Esophagus mucosa (tissue), 1 donor: ENCODE data around the gene VCL. TPM values are rescaled to one million over a fixed set of nuclear protein-coding genes. Genes with fewer than 3 reads are reported as not detected.
"Not testable (repeated sequence)": the region's sequence is repeated elsewhere in the genome, so short reads cannot be mapped to it uniquely, and the experiment has no call there.

Experiments used
- ATAC-seq: fragments of 200-7000 bp; cut with Tn5 transposase; one replicate; pipeline ENCODE4 v1.9.1; 2020
- total RNA-seq: library from RNA; stranded (reverse); gene quantifications from one replicate; pipeline ENCODE4 v1.2.4, GENCODE V29; 2023
- donor health status: DM: yes; HTN: yes; CAD: no.

The VCL gene
- total RNA-seq, 1 donor from 2014 or later, result 70.2 TPM

GRCh38 chr10:74113546-74113945 is 115.6 kb downstream of the VCL start:
- peak; percentile 67 for ATAC-seq

DNA sequence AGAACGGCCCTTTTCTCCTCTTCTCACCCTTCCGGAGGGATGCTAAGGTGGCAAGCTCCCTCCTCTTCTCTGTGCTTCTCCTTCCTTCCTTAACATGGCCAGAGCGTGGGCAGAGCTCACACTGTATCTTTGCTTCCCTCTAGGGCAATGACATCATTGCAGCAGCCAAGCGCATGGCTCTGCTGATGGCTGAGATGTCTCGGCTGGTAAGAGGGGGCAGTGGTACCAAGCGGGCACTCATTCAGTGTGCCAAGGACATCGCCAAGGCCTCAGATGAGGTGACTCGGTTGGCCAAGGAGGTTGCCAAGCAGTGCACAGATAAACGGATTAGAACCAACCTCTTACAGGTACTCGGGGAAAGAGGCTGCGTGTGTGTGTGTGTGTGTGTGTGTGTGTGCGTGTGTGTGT is 116.1 kb downstream of the VCL start:
- no peak for ATAC-seq

DNA sequence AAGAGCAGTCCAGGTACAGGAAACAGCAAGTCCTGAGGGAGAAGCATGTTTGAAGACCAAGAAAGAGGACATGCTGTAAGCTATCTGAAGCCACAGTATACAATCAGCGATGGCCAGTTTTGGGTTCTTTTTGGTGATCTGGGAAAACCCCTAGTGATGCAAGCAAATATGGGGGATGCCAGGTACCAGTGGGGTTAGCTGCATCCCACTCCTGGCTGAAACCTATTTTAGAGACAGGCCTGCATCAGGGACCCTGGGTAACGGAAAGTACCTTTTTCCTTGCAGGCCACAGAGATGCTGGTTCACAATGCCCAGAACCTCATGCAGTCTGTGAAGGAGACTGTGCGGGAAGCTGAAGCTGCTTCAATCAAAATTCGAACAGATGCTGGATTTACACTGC is 119.8 kb downstream of the VCL start:
- no peak for ATAC-seq

- ATAC-seq, result peak; percentile 78
These were observed 120.9 kb downstream of the VCL start for GRCh38 chr10:74118804-74119203.

DNA sequence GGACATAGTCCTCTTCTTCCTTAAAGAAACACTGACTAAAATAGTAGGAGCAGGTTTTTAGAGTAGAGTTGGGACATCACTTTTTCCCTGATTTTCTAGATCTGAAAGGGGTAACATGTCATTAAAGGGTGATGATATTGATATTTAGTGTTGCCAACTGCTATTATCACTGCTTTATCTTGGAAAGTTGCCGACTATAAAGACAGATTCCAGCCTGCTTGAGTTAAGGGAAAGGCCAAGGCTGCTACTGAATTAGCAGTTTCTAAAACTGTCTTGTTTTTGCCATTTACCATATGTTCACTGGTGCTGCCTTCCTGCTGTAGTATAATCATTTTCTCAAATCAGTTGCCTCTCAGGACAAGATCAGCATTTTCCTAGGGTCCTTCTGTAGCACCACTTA is 123.0 kb downstream of the VCL start:
- no peak for ATAC-seq

DNA sequence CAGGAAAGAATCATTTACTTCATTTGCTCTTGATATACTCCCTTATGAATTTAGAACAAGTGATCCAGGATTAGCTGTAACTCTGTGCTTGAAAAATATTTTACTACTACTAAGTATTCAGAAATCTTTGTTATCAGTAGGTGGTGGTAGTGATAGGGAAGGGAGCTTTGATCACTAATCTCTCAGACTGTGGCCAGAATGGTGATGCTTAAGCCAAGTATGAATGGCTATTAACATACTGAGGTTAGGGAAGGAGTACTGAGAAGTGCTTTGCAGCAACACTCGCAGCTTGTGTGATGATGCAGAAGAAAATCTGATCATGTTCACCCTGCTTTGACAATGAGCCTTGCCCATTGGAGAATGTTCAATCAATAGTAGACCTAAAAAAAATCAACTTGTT is 123.5 kb downstream of the VCL start:
- ATAC-seq, result no peak

GRCh38 chr10:74122060-74122459 is 124.1 kb downstream of the VCL start:
- ATAC-seq, result no peak

DNA sequence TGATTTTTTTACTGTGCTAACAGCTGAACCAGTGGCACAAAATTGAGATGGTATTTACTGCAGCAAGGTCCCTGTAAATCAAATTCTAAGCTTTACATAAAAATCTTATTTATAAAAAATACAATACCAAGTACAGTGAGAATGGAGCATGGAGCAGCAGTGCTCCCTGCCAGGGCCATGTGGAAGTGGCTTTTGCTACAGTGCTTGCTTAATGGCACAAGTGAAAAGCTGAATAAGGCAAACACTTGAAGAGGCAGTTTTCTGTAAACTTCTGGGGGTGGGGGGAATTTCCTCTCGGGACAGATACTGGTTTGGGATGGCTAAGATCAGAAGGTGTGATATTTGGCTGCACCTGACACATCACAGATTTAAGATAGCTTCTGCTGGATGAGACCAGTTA is 125.2 kb downstream of the VCL start:
- no peak for ATAC-seq

GRCh38 chr10:74133923-74134820 is 136.3 kb downstream of the VCL start:
- ATAC-seq, result no peak

- no peak for ATAC-seq
These were observed 137.5 kb downstream of the VCL start for GRCh38 chr10:74135452-74135851.

DNA sequence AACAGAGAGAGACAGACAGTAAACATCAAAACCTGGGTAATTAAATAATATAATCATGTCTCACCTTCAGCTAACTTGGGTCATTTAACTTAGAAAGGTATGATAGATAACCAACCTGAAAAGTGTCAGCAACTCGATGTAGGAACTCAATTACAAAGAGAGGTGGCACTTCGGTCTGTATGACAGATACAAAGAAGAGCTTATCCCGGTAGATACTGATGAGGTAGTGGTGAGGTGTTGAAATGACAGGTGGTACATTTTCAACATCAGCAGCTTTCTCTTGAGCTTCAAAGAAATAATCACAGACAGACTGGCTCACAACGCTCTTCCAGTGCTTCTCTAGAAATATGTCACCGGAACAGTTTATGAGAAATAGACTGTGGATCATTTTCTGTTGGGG is 140.1 kb downstream of the VCL start:
- ATAC-seq, result no peak

DNA sequence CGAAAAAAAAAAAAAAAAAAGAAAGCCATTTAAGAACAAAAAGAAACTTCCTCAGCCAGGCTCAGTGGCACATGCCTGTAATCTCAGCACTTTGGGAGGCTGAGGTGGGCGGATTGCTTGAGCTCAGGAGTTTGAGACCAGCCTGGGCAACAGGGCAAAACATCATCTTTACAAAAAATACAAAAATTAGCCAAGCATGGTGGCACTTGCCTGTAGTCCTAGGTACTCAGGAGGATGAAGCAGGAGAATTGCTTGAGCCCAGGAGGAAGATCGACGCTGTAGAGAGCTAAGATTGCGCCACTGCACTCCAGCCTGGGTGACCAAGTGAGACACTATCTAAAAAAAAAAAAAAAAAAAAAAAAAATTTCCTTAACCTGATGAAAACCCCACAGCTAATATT is 140.7 kb downstream of the VCL start:
- not testable (repeated sequence) for ATAC-seq

DNA sequence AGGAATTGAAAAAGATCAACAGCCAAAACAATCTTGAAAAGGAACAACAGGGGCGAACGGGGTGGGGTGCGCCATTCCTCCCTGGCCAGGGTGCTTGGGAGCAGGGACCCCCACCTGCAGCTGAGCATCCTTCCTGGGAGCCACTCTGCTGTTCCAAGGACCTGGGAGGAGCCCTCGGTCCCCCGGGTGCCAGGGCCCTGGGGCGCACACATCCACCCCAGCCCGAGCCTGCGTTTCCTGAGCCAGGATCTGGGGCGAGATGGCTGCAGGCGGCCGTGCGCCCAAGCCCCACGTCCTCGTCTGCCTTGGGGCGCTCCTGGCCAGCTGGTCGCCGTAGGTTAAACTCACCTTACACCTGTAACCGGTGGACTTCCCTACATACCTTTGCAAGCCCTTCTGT is 142.1 kb downstream of the VCL start:
- no peak for ATAC-seq

- no peak for ATAC-seq
These were observed 142.6 kb downstream of the VCL start for GRCh38 chr10:74140553-74140952.

- ATAC-seq, result no peak
These were observed 147.2 kb downstream of the VCL start for GRCh38 chr10:74145133-74145532.

DNA sequence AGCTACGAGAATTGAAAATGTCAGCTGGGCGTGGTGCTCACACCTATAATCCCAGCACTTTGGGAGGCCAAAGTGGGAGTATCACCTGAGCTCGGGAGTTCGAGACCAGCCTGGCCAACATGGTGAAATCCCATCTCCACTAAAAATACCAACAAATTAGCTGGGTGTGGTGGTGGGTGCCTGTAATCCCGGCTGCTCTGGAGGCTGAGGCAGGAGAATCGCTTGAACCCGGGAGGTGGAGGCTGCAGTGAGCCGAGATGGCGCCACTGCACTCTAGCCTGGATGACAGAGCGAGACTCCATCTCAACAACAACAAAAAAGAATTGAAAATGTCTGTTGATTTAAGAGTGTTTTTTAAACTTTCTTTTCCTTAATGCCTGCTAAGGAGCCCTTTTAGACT is 149.1 kb downstream of the VCL start:
- not testable (repeated sequence) for ATAC-seq

DNA sequence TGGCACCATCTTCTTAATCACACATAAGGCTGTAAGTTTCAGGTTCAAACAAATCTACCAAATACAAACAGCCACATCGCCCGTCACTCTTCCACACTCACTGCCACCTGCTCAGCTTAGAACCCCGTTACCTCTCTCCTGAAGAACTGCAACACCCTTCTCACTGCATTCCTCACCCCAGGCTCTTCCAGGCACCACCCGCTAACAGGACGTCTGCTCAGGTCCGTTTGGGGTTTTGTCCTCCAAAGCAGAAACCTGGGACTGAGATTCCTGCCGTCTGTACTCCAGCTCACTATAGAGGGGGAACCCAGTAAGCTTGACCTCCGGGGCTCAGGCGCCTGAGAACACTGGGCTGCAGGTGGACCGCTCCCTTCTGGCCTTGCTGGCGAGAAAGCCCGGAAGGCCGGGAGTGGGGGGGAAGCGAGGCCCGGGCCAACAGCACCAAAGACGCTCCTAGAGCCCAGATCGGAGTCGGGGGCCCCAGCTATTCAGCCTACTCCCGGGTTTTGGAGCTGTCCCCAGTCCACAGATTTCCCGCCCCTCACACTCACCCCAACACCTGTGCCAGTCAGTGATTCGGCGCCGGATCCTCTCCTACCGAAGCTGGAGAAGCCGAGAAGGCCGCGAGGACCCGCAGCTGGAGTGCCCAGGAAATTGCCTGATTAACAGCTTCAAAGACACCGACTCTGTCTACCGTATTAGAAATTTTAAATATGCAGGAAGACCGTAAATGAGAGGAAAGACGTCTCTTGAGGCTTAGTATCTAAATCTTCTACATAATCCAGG is 152.5 kb downstream of the VCL start, which contains the start of gene AP3M1:
TSS of gene AP3M1 (minus strand) at position 625 of the 786 bp plus-strand sequence. CDS start 12,449 bp downstream, outside the sequence.
- ATAC-seq, result peak; percentile 72

DNA sequence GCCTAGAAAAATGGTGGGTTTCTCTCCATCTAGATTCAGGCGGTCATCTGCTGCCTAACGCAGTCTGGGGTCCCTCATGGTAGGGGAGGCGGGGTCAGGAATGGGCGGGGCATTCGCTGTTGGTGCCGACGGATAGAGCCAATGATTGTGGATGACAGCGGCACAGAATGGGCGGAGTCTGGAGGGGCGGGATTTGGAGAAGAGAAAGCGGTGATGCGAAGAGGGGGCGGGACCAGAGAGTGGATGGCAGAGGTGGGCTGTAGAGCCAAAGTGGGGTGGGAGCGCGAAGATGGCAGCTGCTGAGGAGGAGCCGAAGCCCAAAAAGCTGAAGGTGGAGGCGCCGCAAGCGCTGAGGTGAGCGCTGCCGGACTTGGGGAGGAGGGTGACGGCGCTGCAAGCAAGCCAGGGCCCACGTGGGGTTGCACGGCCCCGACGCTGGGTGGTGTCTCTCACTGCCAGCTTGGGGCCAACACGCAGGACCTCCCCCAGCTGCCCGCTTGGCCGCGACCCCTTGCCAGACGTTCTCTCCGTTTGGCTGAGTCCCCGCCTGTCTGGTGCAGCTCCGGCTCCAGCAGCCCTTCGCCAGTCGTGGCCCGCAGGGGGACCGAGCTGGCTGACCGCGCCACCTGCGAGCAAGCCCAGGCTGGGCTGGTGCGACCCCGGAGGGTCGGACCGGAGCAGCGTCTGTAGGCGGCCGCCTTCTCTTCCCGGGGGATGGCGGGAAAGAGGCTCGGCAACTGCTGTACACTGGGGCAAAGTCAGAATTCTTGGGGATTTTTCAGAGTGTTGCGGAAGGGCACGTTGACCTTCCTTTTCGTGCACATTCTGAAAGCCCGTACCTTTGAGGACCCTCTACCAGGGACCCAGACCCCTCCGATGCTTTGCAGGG is 153.3 kb downstream of the VCL start, which contains the start of gene ADK:
TSS of gene ADK (plus strand) at position 232 of the 889 bp plus-strand sequence. CDS start at position 290, 58 bp downstream.
- ATAC-seq, result peak; percentile 98

DNA sequence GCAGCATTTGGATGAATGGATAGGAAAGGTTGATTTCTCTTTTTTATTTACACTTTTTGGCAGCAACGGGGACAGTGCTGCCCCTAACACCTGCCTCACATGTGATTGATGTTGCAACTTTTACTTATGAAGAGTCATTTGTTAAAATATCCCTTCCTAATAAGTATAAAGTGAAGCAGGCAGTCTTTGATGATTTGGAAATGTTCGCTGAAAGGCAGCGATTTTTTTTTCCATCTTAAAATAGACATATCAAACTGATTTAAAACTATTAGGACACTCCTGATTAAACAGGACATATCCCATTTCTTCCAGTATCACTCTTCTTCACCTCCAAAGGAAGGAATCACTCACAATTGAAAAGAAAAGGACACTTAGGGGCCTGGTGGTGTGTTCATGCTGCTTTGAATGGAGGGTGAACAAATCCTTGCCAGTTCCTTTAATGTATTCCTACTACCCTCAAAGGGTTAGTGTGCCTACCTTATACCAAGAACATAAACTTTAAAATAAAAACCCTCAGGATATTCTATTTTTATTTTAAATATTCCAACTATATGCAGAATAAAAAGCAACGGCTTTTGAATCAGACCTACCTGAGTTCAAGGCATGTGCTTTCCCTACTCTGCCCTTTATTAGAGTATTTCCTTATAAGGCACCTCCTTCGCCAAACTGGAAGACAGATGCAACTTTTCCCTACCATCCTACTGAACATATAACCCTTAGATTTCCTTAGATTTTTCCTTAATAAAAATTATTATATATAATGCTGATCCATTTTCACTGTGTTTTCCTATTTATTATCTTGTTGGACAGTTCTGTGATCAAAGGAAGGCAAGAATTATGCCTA is 154.2 kb downstream of the VCL start:
- no peak for ATAC-seq

DNA sequence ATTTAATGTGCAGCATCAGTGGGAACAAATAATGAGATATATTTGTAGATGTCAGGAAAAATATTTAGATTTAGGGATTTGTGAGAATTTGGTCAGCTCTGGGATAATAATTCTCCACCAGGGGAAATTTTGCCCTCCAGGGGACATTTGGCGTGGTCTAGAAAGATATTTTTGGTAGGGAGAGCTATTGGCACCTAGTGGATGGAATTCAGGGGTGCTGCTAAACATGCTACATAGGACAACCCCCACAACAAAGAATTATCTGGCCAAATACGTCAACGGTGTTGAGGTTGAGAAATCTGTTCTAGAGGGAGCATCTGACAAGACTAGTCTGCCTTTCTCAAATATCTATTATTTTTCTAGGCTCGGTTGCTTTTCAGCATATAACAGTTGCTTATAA is 155.2 kb downstream of the VCL start:
- no peak for ATAC-seq

DNA sequence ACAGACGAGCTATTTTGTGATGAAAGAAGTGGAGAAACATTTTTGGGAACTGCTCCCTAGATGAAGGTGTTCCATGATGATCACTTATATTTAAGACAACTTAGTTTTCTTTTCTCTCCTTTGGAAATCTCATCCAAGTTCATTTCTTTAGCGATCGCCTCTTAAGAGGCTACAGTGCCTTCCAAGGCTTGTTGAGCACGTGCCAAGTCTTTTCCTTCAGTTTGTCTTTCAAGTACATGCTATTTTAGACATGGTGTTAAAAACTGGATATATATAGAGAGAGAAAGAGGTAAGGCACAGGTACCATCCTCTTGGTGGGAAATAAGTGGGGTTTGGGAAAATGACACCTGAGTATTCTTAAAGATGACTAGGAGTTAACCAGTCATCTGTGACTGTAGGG is 155.8 kb downstream of the VCL start:
- no peak for ATAC-seq

DNA sequence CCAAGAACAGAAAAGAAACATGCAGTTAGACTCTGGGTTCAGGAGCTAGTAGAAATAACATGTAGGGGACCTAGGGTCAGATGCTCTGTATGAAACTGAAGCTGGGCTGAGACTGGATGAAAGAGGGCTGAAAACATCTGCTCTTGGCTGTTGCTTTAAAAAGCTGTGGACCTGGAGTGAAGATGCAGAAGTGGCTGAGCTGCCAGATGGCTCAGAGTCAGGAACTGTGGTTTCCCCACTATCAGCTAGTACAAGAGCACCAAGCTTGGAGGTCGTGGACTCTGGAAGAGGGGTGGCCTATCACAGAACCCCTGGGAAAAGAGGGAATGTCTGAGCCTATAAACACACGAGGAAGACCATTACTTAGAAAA is 159.0 kb downstream of the VCL start:
- no peak for ATAC-seq
